COLO829 (cell line): ENCODE results near the gene MAT2A.
"Not testable (repeated sequence)": the region's sequence is repeated elsewhere in the genome, so short reads cannot be mapped to it uniquely, and the experiment has no call there.

Experiments
- DNase-seq: peaks from one replicate; pipeline ENCODE4 v3.0.0; 2012; ENCODE audit warnings: low spot score

The MAT2A gene

GRCh38 chr2:85579266-85579935 lies 40.4 kb downstream of the MAT2A start:
- no peak for DNase-seq

DNA sequence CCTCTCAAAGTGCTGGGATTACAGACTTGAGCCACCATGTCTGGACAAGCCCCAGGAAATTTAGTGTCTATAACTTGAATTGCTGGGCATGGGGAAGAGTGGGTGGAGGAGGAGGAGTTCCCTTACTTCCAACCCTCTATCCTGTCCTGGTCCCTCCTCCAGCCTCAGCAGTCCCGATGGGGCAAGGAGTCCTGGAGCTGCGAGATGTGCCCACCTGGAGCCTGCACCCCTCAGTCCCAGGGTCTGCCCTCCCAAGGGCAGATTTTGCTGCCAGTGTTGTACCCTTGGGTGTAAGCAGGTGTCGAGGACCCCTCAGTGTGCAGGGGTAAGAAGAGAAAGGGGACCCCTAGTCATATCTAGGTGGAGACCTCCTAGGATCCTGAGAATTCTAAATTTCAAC lies 41.2 kb downstream of the MAT2A start:
- no peak for DNase-seq

GRCh38 chr2:85582492-85582891 lies 43.5 kb downstream of the MAT2A start:
- peak; percentile 54 for DNase-seq

DNA sequence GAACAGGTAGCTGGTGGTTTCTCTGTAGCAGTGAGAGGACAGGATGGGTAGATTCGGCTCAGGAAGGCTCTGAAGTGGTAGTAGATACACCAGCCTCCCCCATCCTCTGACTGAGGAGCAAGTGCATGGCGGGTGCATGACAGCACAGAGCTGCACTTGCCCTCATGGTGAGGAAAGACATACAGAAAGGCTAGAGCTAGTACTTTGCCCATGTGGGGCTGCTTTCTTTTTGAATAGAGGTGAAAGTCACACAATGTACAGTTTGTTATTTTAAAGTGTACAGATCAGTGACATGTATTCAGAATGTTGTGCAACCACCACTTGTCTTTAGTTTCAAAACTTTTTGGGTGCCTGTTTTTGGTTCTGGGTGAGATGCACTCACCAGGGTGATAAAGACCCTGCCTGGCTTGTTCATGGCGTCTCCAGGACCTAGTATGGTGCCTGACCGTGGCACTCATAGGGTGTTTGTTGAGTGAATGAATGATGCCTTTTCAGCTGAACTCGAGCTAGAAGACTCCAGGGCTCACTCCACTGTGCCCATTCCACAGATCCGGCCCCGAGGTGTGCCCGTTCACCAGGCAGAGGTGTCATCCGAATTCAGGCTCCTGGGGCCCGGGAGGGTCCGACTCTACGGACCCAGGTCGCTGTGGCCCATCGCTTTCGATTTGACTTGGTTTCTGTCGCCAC lies 44.8 kb downstream of the MAT2A start:
- DNase-seq, result no peak

GRCh38 chr2:85584354-85584856 lies 45.4 kb downstream of the MAT2A start, which contains the start of gene VAMP5:
TSS of gene VAMP5 (plus strand) at chr2:85584431. CDS start at chr2:85584491, 60 bp downstream.
- DNase-seq, result no peak

GRCh38 chr2:85584857-85585780 lies 46.2 kb downstream of the MAT2A start:
- DNase-seq, result no peak

- peak; percentile 54 for DNase-seq
Measured at GRCh38 chr2:85585781-85586105, 46.8 kb downstream of the MAT2A start.

GRCh38 chr2:85588236-85588635 lies 49.3 kb downstream of the MAT2A start:
- DNase-seq, result no peak

DNA sequence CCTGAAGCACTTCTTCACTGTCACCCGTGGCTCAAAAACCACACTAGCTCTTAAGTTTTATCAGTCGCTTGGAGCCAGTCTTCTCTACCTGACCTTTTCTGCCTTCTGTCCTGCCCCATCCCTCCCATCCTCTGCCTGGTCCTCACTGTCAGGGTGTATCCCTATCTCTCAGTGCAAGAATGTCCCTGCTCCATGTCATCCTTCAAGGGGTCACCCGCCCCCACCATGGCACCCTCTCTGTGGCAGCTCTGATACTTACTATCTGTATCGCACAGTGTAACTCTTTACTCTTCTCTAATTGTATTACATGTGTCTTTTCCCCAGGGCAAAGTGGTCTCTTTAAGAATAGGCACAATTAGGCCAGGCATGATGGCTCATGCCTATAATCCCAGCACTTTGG lies 49.7 kb downstream of the MAT2A start:
- no peak for DNase-seq

- no peak for DNase-seq
Measured at GRCh38 chr2:85589181-85589580, 50.2 kb downstream of the MAT2A start.

- no peak for DNase-seq
Measured at GRCh38 chr2:85589982-85590791, 51.2 kb downstream of the MAT2A start.

GRCh38 chr2:85590950-85591349 lies 52.0 kb downstream of the MAT2A start:
- no peak for DNase-seq

DNA sequence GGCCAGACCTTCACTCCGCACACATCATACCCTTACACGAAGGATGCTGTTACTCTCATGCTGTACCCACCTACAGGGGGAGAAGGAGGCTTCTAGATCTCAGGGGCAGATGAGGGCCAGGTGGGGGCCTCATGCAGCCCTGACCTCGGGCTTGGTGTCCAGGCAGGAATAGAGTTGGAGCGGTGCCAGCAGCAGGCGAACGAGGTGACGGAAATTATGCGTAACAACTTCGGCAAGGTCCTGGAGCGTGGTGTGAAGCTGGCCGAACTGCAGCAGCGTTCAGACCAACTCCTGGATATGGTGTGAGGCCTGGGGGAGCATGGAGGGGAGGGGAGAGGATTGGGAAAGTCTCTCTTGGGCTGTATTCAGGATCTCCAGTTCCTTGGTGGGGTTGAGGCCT lies 52.6 kb downstream of the MAT2A start:
- no peak for DNase-seq

DNA sequence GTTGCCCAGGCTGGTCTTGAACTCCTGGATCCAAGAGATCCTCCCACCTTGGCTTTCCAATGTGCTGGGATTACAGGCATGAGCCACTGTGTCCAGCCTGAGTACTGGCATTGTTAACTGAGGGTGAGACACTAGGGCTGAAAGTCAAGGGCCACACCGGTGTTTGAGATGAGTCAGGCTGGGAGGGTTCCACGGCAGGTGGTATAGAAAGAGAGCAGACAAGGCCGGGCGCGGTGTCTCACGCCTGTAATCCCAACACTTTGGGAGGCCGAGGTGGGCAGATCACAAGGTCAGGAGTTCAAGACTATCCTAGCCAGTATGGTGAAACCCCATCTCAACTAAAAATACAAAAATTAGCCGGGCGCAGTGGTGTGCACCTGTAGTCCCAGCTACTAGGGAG lies 53.3 kb downstream of the MAT2A start:
- DNase-seq, result not testable (repeated sequence)

DNA sequence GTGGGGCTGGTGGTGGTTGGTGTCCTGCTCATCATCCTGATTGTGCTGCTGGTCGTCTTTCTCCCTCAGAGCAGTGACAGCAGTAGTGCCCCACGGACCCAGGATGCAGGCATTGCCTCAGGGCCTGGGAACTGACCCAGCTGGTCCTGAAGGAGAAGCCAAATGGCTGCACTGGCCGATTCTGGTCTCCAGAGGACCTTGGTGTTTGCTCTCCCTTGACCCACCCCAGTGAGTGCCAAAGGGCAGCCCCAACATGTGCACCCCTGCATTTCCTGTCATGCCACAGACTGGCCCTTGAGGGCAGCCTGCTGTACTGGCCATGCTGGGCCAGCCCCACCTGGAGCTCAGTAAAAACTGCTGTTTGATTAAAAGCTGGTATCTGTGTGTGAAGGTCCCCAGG lies 54.1 kb downstream of the MAT2A start:
- DNase-seq, result no peak
